SK-N-SH (cell line): ENCODE results near the gene NLK. TPM values are rescaled to one million over a fixed set of nuclear protein-coding genes. Genes with fewer than 3 reads are reported as not detected.

ENCODE experiments used
- CTCF ChIA-PET: fragments of 300-600, 350-600 bp; formaldehyde crosslinking; extraction: SDS; loops from one replicate; lab custom pipeline; 2021; lab: Yijun Ruan, JAX
- POLR2A ChIA-PET: fragments of 350-600 bp; sonication (Branson Sonifier 250); formaldehyde crosslinking; extraction: SDS; loops from one replicate; lab custom pipeline; 2020; ENCODE audit warnings: antibody characterized with exemption, inconsistent platforms; lab: Yijun Ruan, JAX
- DNase-seq: peaks from one replicate; pipeline ENCODE4 v3.0.0; 2012
- H2AFZ ChIP-seq: fragments of 200-600 bp; sonication (generic); 2 replicates; pipeline ENCODE4 v1.8.1; 2016; ENCODE audit warnings: antibody characterized with exemption, mild to moderate bottlenecking, low read depth
- H3F3A ChIP-seq: fragments of 200-600 bp; sonication (generic); replicated peaks from 2 replicates; pipeline ENCODE3; 2016; ENCODE audit warnings: antibody characterized with exemption, mild to moderate bottlenecking; ENCODE audit not compliant: insufficient read depth
- H3K27ac ChIP-seq, 2 experiments: fragments of 200-500 bp in 1 of 2; fragments of 200-600 bp in 1 of 2; sonication (Bioruptor generic) in 1 of 2; sonication (generic), shearing (Covaris generic) in 1 of 2; 2 replicates each; pipeline versions ENCODE4 v1.5.1 to v1.6.1; 2014 to 2016; ENCODE audit warnings: low read depth in 2 of 2, inconsistent platforms in 1 of 2, low read length in 1 of 2, mild to moderate bottlenecking in 1 of 2, mixed read lengths in 1 of 2
- H3K27me3 ChIP-seq: fragments of 200-600 bp; sonication (generic), shearing (Covaris generic); 2 replicates; pipeline ENCODE4 v1.6.1; 2016; ENCODE audit warnings: mixed run types; ENCODE audit not compliant: insufficient read depth
- H3K36me3 ChIP-seq, 2 experiments: fragments of 200-500 bp in 1 of 2; fragments of 200-600 bp in 1 of 2; sonication (Bioruptor generic) in 1 of 2; sonication (generic) in 1 of 2; replicated peaks in 1 of 2; 2 replicates each; pipeline versions ENCODE3 to v1.5.1; 2014 to 2016; ENCODE audit warnings: low read length in 1 of 2, mild to moderate bottlenecking in 1 of 2; ENCODE audit not compliant: insufficient read depth in 2 of 2, control insufficient read depth in 1 of 2
- H3K4me1 ChIP-seq, 2 experiments: fragments of 200-500 bp in 1 of 2; fragments of 200-600 bp in 1 of 2; sonication (Bioruptor generic) in 1 of 2; sonication (generic), shearing (Covaris generic) in 1 of 2; 2 replicates each; pipeline versions ENCODE4 v1.5.1 to v1.6.1; 2014 to 2016; ENCODE audit warnings: low read depth in 1 of 2, low read length in 1 of 2, mixed run types in 1 of 2; ENCODE audit not compliant: insufficient read depth in 2 of 2, control insufficient read depth in 1 of 2
- H3K4me2 ChIP-seq: fragments of 200-600 bp; sonication (generic), shearing (Covaris generic); 2 replicates; pipeline ENCODE4 v1.6.1; 2017; ENCODE audit warnings: mixed run types
- H3K4me3 ChIP-seq, 2 experiments: fragments of 200-500 bp in 1 of 2; fragments of 200-600 bp in 1 of 2; sonication (Bioruptor generic) in 1 of 2; sonication (generic), shearing (Covaris generic) in 1 of 2; 2 replicates each; pipeline versions ENCODE4 v1.5.1 to v1.8.1; 2014 to 2016; ENCODE audit warnings: low read depth in 2 of 2, inconsistent platforms in 1 of 2, low read length in 1 of 2, mild to moderate bottlenecking in 1 of 2, mixed read lengths in 1 of 2, moderate library complexity in 1 of 2
- H3K79me2 ChIP-seq: fragments of 200-600 bp; sonication (generic); 2 replicates; pipeline ENCODE4 v1.8.1; 2017; ENCODE audit warnings: mild to moderate bottlenecking; ENCODE audit not compliant: insufficient read depth
- H3K9ac ChIP-seq: fragments of 200-600 bp; sonication (generic); 2 replicates; pipeline ENCODE4 v1.6.1; 2017; ENCODE audit warnings: mixed run types
- H3K9me2 ChIP-seq: fragments of 200-600 bp; sonication (generic); 2 replicates; pipeline ENCODE4 v1.6.1; 2017; ENCODE audit warnings: mixed run types
- H3K9me3 ChIP-seq: fragments of 200-600 bp; sonication (generic); 2 replicates; pipeline ENCODE4 v1.6.1; 2017; ENCODE audit warnings: mixed run types, mild to moderate bottlenecking, moderate library complexity
- H4K20me1 ChIP-seq: fragments of 200-600 bp; sonication (generic); 2 replicates; pipeline ENCODE4 v1.6.1; 2017; ENCODE audit warnings: mild to moderate bottlenecking, mixed run types; ENCODE audit not compliant: insufficient read depth
- ELF1 ChIP-seq: IDR thresholded peaks from 2 replicates; pipeline ENCODE4 v1.4.0; 2012
- EZH2phosphoT487 ChIP-seq: fragments of 200-600 bp; sonication (generic); IDR thresholded peaks from 2 replicates; pipeline ENCODE4 v1.6.1; 2017; ENCODE audit warnings: low read depth, mixed run types, mild to moderate bottlenecking, antibody characterized with exemption, moderate library complexity, borderline replicate concordance
- FOXM1 ChIP-seq: IDR thresholded peaks from 2 replicates; pipeline ENCODE4 v1.4.0; 2012; ENCODE audit warnings: low read depth, mild to moderate bottlenecking
- POLR2AphosphoS5 ChIP-seq: IDR thresholded peaks from 2 replicates; pipeline ENCODE4 v1.6.1; 2012; ENCODE audit warnings: low read depth, low read length
- RFX5 ChIP-seq: IDR thresholded peaks from 2 replicates; pipeline ENCODE4 v1.6.1; 2012; ENCODE audit warnings: mild to moderate bottlenecking, improper control_type of control experiment, low read length
- SIN3A ChIP-seq: IDR thresholded peaks from 2 replicates; pipeline ENCODE4 v1.6.1; 2012; ENCODE audit warnings: low read depth, mild to moderate bottlenecking, low read length, moderate library complexity, borderline replicate concordance
- SMC3 ChIP-seq: IDR thresholded peaks from 2 replicates; pipeline ENCODE4 v1.6.1; 2012; ENCODE audit warnings: low read depth, low read length, improper control_type of control experiment
- TAF1 ChIP-seq: IDR thresholded peaks from 2 replicates; pipeline ENCODE4 v1.6.1; 2012; ENCODE audit warnings: low read depth, mild to moderate bottlenecking, low read length, moderate library complexity, borderline replicate concordance
- TCF12 ChIP-seq: IDR thresholded peaks from 2 replicates; pipeline ENCODE4 v1.4.0; 2012
- TEAD4 ChIP-seq: IDR thresholded peaks from 2 replicates; pipeline ENCODE4 v1.4.0; 2012; ENCODE audit warnings: mild to moderate bottlenecking, borderline replicate concordance; ENCODE audit not compliant: insufficient read depth
- YY1 ChIP-seq: IDR thresholded peaks from 2 replicates; pipeline ENCODE4 v1.4.0; 2012; ENCODE audit warnings: low read depth, mild to moderate bottlenecking
- WGBS: methylation state at CpG from one replicate; pipeline ENCODE4 v1.1.6; 2017; ENCODE audit warnings: low lambda C conversion rate; 5-methylcytosine and 5-hydroxymethylcytosine counted together
- polyA plus RNA-seq, 3 experiments: library from polyadenylated mRNA; depleted of rRNA; stranded (reverse); fragments of >200 nt; gene quantifications; 2 replicates each; pipeline ENCODE4 v1.2.3, GENCODE V29; 2012
- TF ChIP-seq, protein P1 (sequence below): IDR thresholded peaks from 2 replicates; pipeline ENCODE4 v1.6.1; 2012; ENCODE audit warnings: mild to moderate bottlenecking, low read depth, low read length, moderate library complexity
- TF ChIP-seq, protein P2 (sequence below): IDR thresholded peaks from 2 replicates; pipeline ENCODE4 v1.4.0; 2012; ENCODE audit warnings: low read depth, borderline replicate concordance
- TF ChIP-seq, protein P3 (sequence below): IDR thresholded peaks from 2 replicates; pipeline ENCODE4; 2012
- TF ChIP-seq, protein P4 (sequence below): fragments of 150-350 bp; IDR thresholded peaks from 2 replicates; pipeline ENCODE4 v1.6.1; 2017; ENCODE audit warnings: antibody characterized with exemption, low read length, low read depth, borderline replicate concordance

NLK gene
- polyA plus RNA-seq, 1 of the 3 experiments (the other 2 are of a cell fraction) = 12.3 TPM

DNA sequence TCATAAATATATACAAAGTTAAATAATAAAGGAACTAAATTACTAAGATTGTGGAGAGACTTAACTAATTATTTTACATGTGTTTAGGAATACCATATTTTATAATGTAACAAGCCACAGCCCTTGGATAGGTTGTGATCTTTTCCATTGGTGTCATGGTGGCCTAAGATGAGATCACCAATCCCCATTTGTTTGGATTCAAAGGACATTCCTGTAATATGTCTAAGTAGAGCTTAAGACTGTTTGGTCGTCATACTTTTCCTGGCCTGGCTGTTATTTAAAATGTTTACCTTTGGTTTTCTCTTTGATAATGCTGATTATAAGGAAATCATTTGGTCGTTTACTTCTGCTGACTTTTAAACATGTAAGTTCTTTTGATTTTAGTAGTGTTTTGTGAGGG is 118.1 kb downstream of the NLK start:
- no peak for TF ChIP-seq SIN3A
- TF ChIP-seq ELF1 = no peak
- TF ChIP-seq YY1 = no peak
- TF ChIP-seq, protein P1, sequence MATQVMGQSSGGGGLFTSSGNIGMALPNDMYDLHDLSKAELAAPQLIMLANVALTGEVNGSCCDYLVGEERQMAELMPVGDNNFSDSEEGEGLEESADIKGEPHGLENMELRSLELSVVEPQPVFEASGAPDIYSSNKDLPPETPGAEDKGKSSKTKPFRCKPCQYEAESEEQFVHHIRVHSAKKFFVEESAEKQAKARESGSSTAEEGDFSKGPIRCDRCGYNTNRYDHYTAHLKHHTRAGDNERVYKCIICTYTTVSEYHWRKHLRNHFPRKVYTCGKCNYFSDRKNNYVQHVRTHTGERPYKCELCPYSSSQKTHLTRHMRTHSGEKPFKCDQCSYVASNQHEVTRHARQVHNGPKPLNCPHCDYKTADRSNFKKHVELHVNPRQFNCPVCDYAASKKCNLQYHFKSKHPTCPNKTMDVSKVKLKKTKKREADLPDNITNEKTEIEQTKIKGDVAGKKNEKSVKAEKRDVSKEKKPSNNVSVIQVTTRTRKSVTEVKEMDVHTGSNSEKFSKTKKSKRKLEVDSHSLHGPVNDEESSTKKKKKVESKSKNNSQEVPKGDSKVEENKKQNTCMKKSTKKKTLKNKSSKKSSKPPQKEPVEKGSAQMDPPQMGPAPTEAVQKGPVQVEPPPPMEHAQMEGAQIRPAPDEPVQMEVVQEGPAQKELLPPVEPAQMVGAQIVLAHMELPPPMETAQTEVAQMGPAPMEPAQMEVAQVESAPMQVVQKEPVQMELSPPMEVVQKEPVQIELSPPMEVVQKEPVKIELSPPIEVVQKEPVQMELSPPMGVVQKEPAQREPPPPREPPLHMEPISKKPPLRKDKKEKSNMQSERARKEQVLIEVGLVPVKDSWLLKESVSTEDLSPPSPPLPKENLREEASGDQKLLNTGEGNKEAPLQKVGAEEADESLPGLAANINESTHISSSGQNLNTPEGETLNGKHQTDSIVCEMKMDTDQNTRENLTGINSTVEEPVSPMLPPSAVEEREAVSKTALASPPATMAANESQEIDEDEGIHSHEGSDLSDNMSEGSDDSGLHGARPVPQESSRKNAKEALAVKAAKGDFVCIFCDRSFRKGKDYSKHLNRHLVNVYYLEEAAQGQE = no peak
- no peak for TF ChIP-seq FOXM1
- TF ChIP-seq TEAD4 = no peak
- TF ChIP-seq TCF12 = no peak
- TF ChIP-seq, protein P2, sequence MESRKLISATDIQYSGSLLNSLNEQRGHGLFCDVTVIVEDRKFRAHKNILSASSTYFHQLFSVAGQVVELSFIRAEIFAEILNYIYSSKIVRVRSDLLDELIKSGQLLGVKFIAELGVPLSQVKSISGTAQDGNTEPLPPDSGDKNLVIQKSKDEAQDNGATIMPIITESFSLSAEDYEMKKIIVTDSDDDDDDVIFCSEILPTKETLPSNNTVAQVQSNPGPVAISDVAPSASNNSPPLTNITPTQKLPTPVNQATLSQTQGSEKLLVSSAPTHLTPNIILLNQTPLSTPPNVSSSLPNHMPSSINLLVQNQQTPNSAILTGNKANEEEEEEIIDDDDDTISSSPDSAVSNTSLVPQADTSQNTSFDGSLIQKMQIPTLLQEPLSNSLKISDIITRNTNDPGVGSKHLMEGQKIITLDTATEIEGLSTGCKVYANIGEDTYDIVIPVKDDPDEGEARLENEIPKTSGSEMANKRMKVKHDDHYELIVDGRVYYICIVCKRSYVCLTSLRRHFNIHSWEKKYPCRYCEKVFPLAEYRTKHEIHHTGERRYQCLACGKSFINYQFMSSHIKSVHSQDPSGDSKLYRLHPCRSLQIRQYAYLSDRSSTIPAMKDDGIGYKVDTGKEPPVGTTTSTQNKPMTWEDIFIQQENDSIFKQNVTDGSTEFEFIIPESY = no peak
- no peak for TF ChIP-seq SMC3
- TF ChIP-seq RFX5 = no peak
- TF ChIP-seq, protein P3, sequence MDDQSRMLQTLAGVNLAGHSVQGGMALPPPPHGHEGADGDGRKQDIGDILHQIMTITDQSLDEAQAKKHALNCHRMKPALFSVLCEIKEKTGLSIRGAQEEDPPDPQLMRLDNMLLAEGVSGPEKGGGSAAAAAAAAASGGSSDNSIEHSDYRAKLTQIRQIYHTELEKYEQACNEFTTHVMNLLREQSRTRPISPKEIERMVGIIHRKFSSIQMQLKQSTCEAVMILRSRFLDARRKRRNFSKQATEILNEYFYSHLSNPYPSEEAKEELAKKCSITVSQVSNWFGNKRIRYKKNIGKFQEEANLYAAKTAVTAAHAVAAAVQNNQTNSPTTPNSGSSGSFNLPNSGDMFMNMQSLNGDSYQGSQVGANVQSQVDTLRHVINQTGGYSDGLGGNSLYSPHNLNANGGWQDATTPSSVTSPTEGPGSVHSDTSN = no peak
- Histone ChIP-seq H3K9ac (no peak overlapping the region), H3K27ac (no peak overlapping the region), H2AFZ (no peak overlapping the region), H3K4me1 (no peaks in the 10 kb centered on the region), H3K27me3 (no peaks in the 10 kb centered on the region), H3K9me3 (no peaks in the 10 kb centered on the region), H3K79me2 (no peaks in the 10 kb centered on the region), H4K20me1 (no peaks in the 10 kb centered on the region), H3K36me3 (peaks cover 3 to 28% of the 10 kb centered on the region in 2 experiments), H3K4me3 (no peak overlapping the region), H3K4me2 (no peak overlapping the region), H3K9me2 (no peaks in the 10 kb centered on the region), H3F3A (peaks cover 7% of the 10 kb centered on the region)
- DNase-seq = no peak
- POLR2A ChIA-PET = no interaction called here
- CTCF ChIA-PET = no interaction called here
- 93% methylated on average over 2 of the region's 2 CpGs for WGBS

DNA sequence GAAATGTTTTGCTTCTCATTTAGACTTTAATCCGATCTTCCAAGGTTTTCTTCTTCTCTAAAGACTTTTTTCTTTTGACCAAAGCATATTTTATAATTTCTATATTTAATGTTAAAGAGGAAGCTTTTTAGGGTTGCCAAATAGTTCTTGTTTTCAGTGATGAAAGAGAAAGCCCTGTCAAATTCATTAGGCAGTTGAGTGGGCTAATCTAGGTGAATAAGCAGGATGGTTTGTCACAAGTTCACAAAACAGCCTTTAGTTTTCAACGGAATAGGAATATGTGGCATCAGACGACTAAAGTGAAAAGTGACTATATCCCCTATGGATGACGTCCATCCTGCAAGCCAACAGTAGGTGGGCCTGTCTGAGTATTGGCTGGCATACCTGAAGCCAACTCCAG is 118.8 kb downstream of the NLK start:
- 98% methylated on average over 4 of the region's 4 CpGs for WGBS
- no peaks in the 10 kb centered on the region for H3K9me3 ChIP-seq
- no peaks in the 10 kb centered on the region for H3K27me3 ChIP-seq
- H4K20me1 ChIP-seq = no peaks in the 10 kb centered on the region
- no peak overlapping the region for H3K27ac ChIP-seq
- POLR2A ChIA-PET = no interaction called here
- H3K4me1 ChIP-seq = no peaks in the 10 kb centered on the region
- H3K79me2 ChIP-seq = no peaks in the 10 kb centered on the region
- H3K36me3 ChIP-seq = peaks cover 3 to 25% of the 10 kb centered on the region in 2 experiments
- H3F3A ChIP-seq = peaks cover 7% of the 10 kb centered on the region
- CTCF ChIA-PET = no interaction called here
- H3K9ac ChIP-seq = no peak overlapping the region
- no peaks in the 10 kb centered on the region for H3K9me2 ChIP-seq
- H2AFZ ChIP-seq = no peak overlapping the region
- H3K4me3 ChIP-seq = no peak overlapping the region
- DNase-seq = no peak
- H3K4me2 ChIP-seq = no peak overlapping the region
- TF ChIP-seq TAF1 (no peak), POLR2AphosphoS5 (no peak), EZH2phosphoT487 (no peak)
- TF ChIP-seq, protein P4, sequence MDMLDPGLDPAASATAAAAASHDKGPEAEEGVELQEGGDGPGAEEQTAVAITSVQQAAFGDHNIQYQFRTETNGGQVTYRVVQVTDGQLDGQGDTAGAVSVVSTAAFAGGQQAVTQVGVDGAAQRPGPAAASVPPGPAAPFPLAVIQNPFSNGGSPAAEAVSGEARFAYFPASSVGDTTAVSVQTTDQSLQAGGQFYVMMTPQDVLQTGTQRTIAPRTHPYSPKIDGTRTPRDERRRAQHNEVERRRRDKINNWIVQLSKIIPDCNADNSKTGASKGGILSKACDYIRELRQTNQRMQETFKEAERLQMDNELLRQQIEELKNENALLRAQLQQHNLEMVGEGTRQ = no peak
- TF ChIP-seq, protein P3 = no peak
- TF ChIP-seq, protein P1 = no peak
